ENCODE results near the gene KCNMA1. TPM values are rescaled to one million over a fixed set of nuclear protein-coding genes. Genes with fewer than 3 reads are reported as not detected.

The KCNMA1 gene
- total and polyA plus RNA-seq, 9 of the 15 experiments (the other 6 are each of a cell fraction or from before 2014, with no cell fraction given): 0.01 to 0.95 (median 0.15) TPM; not detected in 4

- in situ Hi-C loops (cut with MboI) (no loop called here), intact Hi-C loops (cut with micrococcal nuclease) (no loop called here)
- ATAC-seq (no peak), DNase-seq (ENCODE audit: extremely low read depth in 1 of 4, low spot score in 3 of 4) (no peak), FAIRE-seq (no peak)
- under 1% methylated on average over 13 of the region's 13 CpGs for WGBS (ENCODE audit: insufficient coverage, low coverage, missing lambda C conversion rate)
- no peak overlapping the region for H3K4me2 ChIP-seq (ENCODE audit: insufficient read depth, low read length)
- H3K36me3 ChIP-seq (ENCODE audit: control insufficient read depth, insufficient read depth, low read length): no peaks in the 10 kb centered on the region
- ChIA-PET POLR2A (no interaction called here), CTCF (ENCODE audit: low intra/inter-chr PET ratio) (no interaction called here)
- H3K9me3 ChIP-seq (replicated peaks; ENCODE audit: control insufficient read depth, insufficient read depth, low read depth, low read length): no peaks in the 10 kb centered on the region
- no peaks in the 10 kb centered on the region for H3K79me2 ChIP-seq (ENCODE audit: control insufficient read depth, insufficient read depth, low read length)
- no peak overlapping the region for H3K4me3 ChIP-seq
- H4K20me1 ChIP-seq (replicated peaks; ENCODE audit: control insufficient read depth, insufficient read depth, low read length): no peaks in the 10 kb centered on the region
- H3K27ac ChIP-seq (ENCODE audit: extremely low read depth, low read depth, low read length): no peak overlapping the region
- no TSS peak for BruUV-seq (replicated peaks)
- H3K9ac ChIP-seq (ENCODE audit: insufficient read depth in 1 of 2, low read depth in 2 of 2, low read length in 2 of 2): no peak overlapping the region
- H3K9me1 ChIP-seq (ENCODE audit: control insufficient read depth, insufficient read depth, low read length): no peaks in the 10 kb centered on the region
- no peaks in the 10 kb centered on the region for H3K4me1 ChIP-seq (replicated peaks in 1 of 2; ENCODE audit: control insufficient read depth in 2 of 2, insufficient read depth in 2 of 2, low read length in 2 of 2)
- TF ChIP-seq ILK (tag; IDR thresholded peaks at IDR 0.05; ENCODE audit: borderline replicate concordance, low read depth) (no peak), CEBPB (tag; IDR thresholded peaks at IDR 0.05) (peak; percentile 80), COPS2 (conservative IDR thresholded peaks at IDR 0.05) (no peak), NFIX (CRISPR knock-in tag; IDR thresholded peaks at IDR 0.05; ENCODE audit: low read depth) (0 out of 2 replicates have a peak, but pooled peaks have one; percentile 6), ATF3 (IDR thresholded peaks at IDR 0.05) (peak; percentile 88), ATF3 (CRISPR knock-in tag; conservative IDR thresholded peaks at IDR 0.05) (no peak), PHB (CRISPR knock-in tag; IDR thresholded peaks at IDR 0.05) (no peak), POU5F1 (IDR thresholded peaks at IDR 0.05; ENCODE audit: borderline replicate concordance, low read depth, low read length, partially characterized antibody) (no peak), CEBPG (CRISPR knock-in tag; IDR thresholded peaks at IDR 0.05) (peak; percentile 42; the same call in 1 of the 2 replicates), CEBPG (tag; conservative IDR thresholded peaks at IDR 0.05 in 1 of 2, IDR thresholded peaks at IDR 0.05 in 1 of 2) (peak; percentile 79 to 87), YY1 (IDR thresholded peaks at IDR 0.05; ENCODE audit: borderline replicate concordance in 1 of 3, control insufficient read depth in 1 of 3, extremely low read depth in 1 of 3, insufficient read depth in 3 of 3, insufficient read length in 1 of 3, insufficient replicate concordance in 2 of 3, low read depth in 1 of 3, low read length in 2 of 3) (no peak), LARP7 (IDR thresholded peaks at IDR 0.05) (no peak), IRF9 (tag; IDR thresholded peaks at IDR 0.05) (0 out of 2 replicates have a peak, but pooled peaks have one; percentile 30), NFIC (IDR thresholded peaks at IDR 0.05) (peak; percentile 63)
- no peak overlapping the region for H2AFZ ChIP-seq (ENCODE audit: low read depth, low read length)
- peaks cover 0 to 21% of the 10 kb centered on the region in 2 experiments; a peak in 3 of 5 replicates for H3K27me3 ChIP-seq (ENCODE audit: control insufficient read depth in 2 of 2, insufficient read depth in 2 of 2, low read length in 2 of 2)
These were observed 564.6 kb downstream of the KCNMA1 start for GRCh38 chr10:77072836-77073662.
